HEK293T (cell line): Measurements from ENCODE around the gene LIN7A.

Experiments used
- ARNT ChIP-seq: fragments of 450-650 bp; IDR thresholded peaks from 2 replicates; pipeline ENCODE4 v1.6.1; 2017; ENCODE audit warnings: mild to moderate bottlenecking
- FOXA1 ChIP-seq: fragments of 450-650 bp; IDR thresholded peaks from 2 replicates; pipeline ENCODE4 v1.6.1; 2016; ENCODE audit warnings: mild to moderate bottlenecking
- FOXK2 ChIP-seq: fragments of 450-650 bp; IDR thresholded peaks from 2 replicates; pipeline ENCODE4 v1.6.1; 2016; ENCODE audit warnings: mild to moderate bottlenecking
- LEF1 ChIP-seq: fragments of 450-650 bp; IDR thresholded peaks from 2 replicates; pipeline ENCODE4 v1.6.1; 2017; ENCODE audit warnings: mild to moderate bottlenecking, borderline replicate concordance
- SP1 ChIP-seq: fragments of 450-650 bp; IDR thresholded peaks from 2 replicates; pipeline ENCODE4 v1.6.1; 2017
- SUZ12 ChIP-seq: fragments of 450-650 bp; IDR thresholded peaks from 2 replicates; pipeline ENCODE4 v1.6.1; 2016; ENCODE audit warnings: mild to moderate bottlenecking

DNA sequence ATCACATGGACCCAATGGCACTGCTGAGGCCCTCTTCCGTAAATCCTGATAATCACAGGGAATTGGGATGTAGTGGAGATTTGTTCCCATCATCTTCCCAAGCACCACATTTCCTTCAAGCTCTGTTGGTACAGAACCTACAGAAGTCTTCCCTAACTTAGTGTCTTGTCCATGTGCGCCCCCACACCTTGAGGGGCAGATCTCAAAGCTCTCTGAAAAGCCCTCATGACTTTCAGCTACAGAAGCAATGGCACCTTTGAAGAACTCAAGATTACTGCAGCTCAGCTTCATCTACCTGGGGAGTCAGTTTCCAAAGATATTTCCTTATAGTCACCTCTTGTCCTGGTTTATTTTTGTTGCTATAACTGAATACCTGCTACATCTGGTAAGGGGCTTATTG lies 166.8 kb downstream of the LIN7A start:
- TF ChIP-seq LEF1: no peak
- no peak for TF ChIP-seq SP1
- no peak for TF ChIP-seq FOXK2
- TF ChIP-seq FOXA1: no peak
- no peak for TF ChIP-seq SUZ12
- TF ChIP-seq ARNT: no peak
